ENCODE data around the gene WFS1. TPM values are rescaled to one million over a fixed set of nuclear protein-coding genes. Genes with fewer than 3 reads are reported as not detected.

Gene WFS1
- total RNA-seq, 1 donor from 2014 or later = 68.1 TPM

GRCh38 chr4:6280365-6280996 is 10.8 kb downstream of the WFS1 start:
- DNase-seq (ENCODE audit: low spot score) = no peak

GRCh38 chr4:6281436-6282313 is 12.0 kb downstream of the WFS1 start:
- DNase-seq (ENCODE audit: low spot score) = no peak

GRCh38 chr4:6282314-6282771 is 12.7 kb downstream of the WFS1 start:
- DNase-seq (ENCODE audit: low spot score) = no peak

GRCh38 chr4:6283282-6283681 is 13.6 kb downstream of the WFS1 start:
- no peak for DNase-seq (ENCODE audit: low spot score)

GRCh38 chr4:6287017-6287788 is 17.6 kb downstream of the WFS1 start:
- no peak for DNase-seq (ENCODE audit: low spot score)

- no peak for DNase-seq (ENCODE audit: low spot score)
Measured at GRCh38 chr4:6288342-6288741, 18.7 kb downstream of the WFS1 start.

- no peak for DNase-seq (ENCODE audit: low spot score)
Measured at GRCh38 chr4:6288871-6289270, 19.2 kb downstream of the WFS1 start.

- DNase-seq (ENCODE audit: low spot score) = no peak
Measured at GRCh38 chr4:6290256-6290655, 20.6 kb downstream of the WFS1 start.

GRCh38 chr4:6290769-6291547 is 21.3 kb downstream of the WFS1 start:
- no peak for DNase-seq (ENCODE audit: low spot score)

GRCh38 chr4:6291784-6292297 is 22.2 kb downstream of the WFS1 start:
- DNase-seq (ENCODE audit: low spot score) = no peak

GRCh38 chr4:6292376-6293096 is 22.9 kb downstream of the WFS1 start:
- DNase-seq (ENCODE audit: low spot score) = no peak

- no peak for DNase-seq (ENCODE audit: low spot score)
Measured at GRCh38 chr4:6293097-6293445, 23.4 kb downstream of the WFS1 start.

GRCh38 chr4:6293661-6294060 is 24.0 kb downstream of the WFS1 start:
- DNase-seq (ENCODE audit: low spot score) = no peak

GRCh38 chr4:6294705-6295421 is 25.2 kb downstream of the WFS1 start:
- no peak for DNase-seq (ENCODE audit: low spot score)

- no peak for DNase-seq (ENCODE audit: low spot score)
Measured at GRCh38 chr4:6295495-6295894, 25.8 kb downstream of the WFS1 start.

- no peak for DNase-seq (ENCODE audit: low spot score)
Measured at GRCh38 chr4:6296026-6296425, 26.4 kb downstream of the WFS1 start.

GRCh38 chr4:6297266-6297815 is 27.7 kb downstream of the WFS1 start:
- no peak for DNase-seq (ENCODE audit: low spot score)

- DNase-seq (ENCODE audit: low spot score) = no peak
Measured at GRCh38 chr4:6298035-6298434, 28.4 kb downstream of the WFS1 start.

GRCh38 chr4:6298852-6299251 is 29.2 kb downstream of the WFS1 start:
- DNase-seq (ENCODE audit: low spot score) = no peak

GRCh38 chr4:6299875-6300274 is 30.2 kb downstream of the WFS1 start:
- DNase-seq (ENCODE audit: low spot score) = no peak
